GM19035 (cell line): ENCODE data around the gene PTK7.

Experiments used
- ATAC-seq: cut with Tn5 transposase; IDR thresholded peaks from one replicate; pipeline ENCODE4 v1.9.1; 2021; ENCODE audit not compliant: unreplicated experiment

The PTK7 gene

DNA sequence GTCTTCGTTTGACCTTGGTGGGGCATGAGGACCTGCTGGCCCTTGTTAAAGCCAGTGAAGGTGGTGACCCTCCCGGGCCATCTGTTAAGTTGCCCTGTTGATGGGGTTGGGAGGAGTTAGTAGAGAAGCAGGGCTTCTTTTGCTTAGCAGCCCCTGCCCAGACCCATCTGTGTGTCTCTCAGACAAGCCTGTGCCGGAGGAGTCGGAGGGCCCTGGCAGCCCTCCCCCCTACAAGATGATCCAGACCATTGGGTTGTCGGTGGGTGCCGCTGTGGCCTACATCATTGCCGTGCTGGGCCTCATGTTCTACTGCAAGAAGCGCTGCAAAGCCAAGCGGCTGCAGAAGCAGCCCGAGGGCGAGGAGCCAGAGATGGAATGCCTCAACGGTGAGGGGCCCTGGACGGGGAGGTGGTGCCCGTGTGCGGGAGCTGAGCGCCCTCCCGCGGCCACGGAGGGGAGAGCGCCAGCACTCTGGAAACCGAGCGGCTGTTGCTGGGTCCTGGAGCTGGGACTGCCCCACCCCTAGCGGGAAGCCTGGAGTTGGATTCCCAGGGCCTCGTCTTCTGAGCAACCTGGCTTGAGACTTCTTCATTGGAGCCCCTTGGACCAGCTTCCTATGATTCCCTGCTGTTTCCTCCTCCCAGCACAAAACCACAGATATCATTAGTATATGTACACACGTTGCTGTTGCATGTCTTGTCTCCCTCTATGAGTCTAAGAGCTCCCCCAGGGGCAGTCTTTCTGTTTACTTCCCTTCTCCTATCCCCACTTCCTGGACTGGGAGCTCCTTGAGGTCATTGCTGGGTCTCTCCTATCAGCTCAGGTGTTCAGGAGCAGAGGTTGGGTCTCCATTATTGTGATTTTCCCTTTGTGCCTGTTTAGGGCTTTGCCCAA, 67.4 kb downstream of the PTK7 start:
- ATAC-seq: peak; percentile 74

DNA sequence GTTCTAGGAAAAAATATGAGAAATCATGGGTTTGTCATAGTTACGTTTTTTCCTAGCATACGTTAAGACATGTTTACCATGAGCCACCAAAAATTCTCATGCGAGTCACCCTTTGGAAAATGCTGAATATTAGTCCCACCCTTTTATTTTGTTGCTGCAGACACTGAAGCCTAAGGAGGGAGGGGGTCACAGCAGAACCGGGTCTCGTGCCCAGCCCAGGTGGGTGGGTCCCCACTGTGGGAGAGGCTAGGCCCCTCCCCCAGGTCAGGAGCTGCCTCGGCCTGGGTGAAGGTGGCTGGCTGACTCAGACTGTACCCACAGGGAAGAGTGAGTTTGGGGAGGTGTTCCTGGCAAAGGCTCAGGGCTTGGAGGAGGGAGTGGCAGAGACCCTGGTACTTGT, 68.8 kb downstream of the PTK7 start:
- ATAC-seq: no peak

- ATAC-seq: no peak
Observed at GRCh38 chr6:43146261-43146660, 70.1 kb downstream of the PTK7 start.

DNA sequence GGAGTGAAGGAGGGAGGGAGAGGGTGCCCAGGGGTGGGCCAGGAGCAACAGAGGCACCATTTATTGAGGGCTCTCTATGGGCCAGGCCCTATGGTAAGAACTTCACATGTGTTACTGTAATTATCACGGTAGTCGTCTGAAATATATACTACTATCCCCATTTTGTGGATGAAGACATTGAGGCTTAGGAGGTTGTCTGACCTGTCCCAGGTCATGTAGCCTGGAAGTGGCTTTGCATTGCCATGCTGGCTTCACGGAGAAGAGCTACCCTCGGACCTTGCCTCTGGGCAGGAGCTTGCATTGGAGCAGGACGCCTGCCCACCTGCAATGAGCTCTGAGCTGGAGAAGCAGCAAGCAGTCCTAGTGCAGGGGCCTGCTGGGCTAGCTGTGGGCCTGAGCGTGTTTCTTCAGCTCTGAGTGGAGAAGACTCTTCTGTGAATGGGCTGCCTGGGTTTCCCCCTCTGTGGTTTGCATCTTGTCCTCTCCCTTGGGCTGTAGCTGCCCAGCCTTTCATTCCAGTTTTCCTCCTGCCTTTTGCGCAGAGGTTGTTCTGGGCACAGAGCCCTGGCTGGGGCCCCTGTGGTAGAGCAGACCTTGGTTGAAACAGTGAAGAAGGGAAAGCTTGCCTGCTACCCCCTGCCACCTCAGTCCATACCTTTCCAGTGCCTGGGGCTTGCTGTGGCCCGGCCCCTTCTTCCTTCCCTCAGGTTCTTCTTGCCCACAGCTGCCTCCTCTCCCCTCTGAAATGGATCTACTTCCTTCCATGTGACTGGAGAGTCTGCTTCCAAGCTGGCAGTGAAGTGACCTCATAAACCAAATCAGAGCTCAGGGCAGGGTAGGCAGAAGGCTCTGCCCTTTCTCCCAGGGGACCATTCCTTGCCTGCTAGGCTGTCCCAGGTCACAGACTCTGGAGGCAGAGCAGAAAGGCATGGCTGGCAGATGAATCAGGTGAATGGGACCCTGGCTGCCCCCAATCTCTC, 70.9 kb downstream of the PTK7 start:
- no peak for ATAC-seq

- ATAC-seq: no peak
Observed at GRCh38 chr6:43147691-43148477, 71.8 kb downstream of the PTK7 start.

DNA sequence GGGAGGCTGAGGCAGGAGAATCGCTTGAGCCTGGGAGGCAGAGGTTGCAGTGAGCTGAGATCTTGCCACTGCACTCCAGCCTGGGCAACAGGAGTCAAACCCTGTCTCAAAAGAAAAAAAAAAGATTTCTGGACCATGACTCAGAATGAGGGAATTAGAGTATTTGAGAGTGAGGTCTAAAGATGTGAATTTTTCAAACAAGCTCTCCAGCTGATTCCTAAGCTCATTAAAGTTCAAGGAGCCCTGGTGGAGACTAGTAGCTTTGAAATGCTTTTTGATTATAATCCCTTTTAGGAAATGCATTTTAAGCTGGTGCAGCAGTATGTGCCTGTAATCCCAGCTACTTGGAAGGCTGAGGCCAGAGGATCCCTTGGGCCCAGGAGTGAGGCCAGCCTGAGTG, 73.2 kb downstream of the PTK7 start:
- no peak for ATAC-seq

GRCh38 chr6:43150051-43150751, 74.1 kb downstream of the PTK7 start:
- ATAC-seq: no peak

DNA sequence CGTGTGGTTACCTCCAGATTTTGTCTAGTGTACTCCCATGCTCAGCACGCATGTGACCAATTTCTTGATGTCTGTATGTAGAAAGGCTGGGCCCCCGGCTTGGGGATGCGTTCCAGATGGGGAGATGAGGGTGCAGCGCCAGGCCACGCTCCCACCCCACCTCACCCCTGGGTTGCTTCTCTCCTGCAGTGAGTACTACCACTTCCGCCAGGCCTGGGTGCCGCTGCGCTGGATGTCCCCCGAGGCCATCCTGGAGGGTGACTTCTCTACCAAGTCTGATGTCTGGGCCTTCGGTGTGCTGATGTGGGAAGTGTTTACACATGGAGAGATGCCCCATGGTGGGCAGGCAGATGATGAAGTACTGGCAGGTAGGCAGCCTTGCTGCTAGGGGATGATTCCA, 83.5 kb downstream of the PTK7 start:
- no peak for ATAC-seq

DNA sequence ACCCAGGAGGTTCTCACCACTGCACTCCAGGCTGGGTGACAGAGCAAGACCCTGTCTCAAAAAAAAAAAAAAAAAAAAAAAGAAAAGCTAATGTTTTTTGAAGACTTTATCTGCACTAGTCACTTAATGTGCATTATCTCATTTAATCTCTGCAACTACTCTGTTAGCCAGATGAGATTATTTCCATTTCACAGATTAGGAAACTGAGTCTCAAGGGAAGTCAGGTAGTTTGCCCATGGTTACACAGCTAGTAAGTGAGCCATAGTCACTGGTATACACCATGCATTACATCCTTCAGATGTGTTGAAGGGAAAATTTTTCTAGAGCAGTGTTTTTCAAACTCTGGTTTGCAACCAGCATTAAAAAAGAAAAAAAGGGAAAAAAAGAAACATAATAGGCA, 87.8 kb downstream of the PTK7 start:
- ATAC-seq: no peak

DNA sequence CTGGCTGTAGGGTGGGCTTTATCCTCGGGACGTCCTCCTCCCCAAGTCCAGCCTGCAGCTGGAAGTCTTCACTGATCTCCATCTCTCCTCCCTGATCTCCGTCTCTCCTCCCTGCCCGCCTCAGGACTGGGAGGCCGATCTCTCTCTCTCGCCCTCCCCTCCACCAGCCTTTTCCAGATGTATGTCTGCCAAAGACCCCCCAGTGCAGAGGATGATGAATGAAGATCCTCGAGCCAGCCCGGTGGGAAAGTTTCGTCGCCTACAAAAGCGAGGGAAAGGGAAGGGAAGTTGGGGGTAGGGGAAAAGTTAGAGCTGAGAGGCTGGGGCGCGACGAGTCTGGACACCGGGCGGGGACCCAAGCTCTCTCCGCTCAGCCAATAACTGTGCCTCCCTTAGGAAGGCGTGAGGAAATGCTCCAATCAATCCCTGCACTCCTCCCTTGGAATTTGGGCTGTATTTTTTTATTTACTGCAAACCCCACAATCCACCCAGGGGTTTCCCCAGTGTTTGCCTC, 94.4 kb downstream of the PTK7 start:
- no peak for ATAC-seq

DNA sequence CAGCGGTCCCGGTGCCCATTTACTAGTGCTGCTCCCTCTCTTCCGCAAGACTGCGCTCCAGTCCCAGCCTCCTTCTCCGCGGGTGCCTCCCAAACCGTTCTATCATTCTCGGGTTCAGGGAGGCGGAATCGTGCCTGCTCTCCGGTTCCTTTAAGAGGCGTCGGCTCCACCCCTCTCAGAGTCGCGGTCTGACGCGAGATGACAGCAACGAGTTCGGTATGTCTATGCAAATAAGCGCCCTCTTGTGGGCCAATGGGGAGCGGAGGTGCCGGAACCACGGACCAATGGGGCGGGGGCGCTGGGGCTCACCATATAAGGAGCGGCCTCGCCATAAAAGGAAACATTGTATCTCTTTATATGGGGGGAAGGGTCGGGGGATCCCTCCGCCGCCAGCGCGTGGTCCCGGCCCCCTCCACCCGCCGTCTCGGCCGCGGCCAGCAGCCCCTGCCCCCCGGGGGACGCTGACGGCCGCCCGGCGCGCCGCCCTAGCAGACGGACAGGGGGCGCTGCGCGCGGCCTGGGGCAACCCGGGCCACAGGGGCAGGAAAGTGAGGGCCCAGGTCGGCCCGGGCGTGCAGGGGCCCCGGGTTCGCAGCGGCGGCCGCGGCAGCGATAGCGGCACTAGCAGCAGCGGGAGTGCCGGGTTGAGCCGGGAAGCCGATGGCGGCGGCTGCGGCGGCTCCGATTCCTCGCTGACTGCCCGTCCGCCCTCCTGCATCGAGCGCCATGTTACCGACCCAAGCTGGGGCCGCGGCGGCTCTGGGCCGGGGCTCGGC, 95.0 kb downstream of the PTK7 start, which contains the start of gene SRF:
TSS of gene SRF (plus strand) at position 339 of the 776 bp plus-strand sequence. CDS start at position 727, 388 bp downstream.
- peak; percentile 60 for ATAC-seq

- no peak for ATAC-seq
Observed at GRCh38 chr6:43171707-43172103, 95.6 kb downstream of the PTK7 start.

DNA sequence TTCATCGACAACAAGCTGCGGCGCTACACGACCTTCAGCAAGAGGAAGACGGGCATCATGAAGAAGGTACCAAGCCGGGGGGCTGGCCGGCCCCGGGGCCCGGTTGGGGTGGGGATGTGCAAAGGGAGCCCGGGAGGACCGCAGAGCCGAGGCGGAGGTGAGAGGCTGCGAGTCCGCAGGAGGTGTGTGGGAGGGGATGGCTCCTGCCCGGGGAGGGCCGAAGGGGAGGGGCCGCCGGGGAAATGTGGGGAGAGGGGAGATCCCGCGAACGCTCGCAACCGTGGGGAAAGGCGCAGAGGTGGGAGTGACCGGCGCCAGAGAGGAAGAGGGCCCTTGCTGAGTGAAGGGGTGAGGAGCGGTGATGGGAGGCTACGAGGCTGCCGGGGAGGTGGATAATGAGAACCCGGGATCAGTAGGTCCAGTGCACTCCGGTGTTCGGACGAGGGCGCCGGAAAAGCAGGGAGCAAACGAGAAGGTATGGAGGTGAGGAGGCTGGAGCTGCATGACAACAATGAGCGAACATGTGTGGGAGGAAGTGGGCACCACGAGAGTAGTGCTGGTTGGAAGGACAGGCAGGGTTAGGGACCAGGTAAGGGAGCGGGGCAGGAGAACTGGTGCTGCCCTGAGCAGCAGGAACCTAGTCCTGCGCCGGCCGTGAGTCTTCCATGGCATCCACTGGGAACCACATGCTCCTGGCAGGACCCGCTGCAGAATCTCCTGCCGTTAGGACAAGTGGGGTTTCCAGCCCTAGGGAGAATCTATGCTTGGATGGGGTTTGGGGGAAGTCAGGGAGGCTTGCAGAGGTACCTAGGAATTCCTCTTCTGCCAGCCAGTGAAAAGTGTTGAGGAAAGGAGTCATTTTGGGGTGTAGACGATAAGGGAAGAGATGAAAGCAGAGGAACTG, 96.2 kb downstream of the PTK7 start:
- no peak for ATAC-seq

GRCh38 chr6:43173591-43174262, 97.6 kb downstream of the PTK7 start:
- ATAC-seq: no peak

DNA sequence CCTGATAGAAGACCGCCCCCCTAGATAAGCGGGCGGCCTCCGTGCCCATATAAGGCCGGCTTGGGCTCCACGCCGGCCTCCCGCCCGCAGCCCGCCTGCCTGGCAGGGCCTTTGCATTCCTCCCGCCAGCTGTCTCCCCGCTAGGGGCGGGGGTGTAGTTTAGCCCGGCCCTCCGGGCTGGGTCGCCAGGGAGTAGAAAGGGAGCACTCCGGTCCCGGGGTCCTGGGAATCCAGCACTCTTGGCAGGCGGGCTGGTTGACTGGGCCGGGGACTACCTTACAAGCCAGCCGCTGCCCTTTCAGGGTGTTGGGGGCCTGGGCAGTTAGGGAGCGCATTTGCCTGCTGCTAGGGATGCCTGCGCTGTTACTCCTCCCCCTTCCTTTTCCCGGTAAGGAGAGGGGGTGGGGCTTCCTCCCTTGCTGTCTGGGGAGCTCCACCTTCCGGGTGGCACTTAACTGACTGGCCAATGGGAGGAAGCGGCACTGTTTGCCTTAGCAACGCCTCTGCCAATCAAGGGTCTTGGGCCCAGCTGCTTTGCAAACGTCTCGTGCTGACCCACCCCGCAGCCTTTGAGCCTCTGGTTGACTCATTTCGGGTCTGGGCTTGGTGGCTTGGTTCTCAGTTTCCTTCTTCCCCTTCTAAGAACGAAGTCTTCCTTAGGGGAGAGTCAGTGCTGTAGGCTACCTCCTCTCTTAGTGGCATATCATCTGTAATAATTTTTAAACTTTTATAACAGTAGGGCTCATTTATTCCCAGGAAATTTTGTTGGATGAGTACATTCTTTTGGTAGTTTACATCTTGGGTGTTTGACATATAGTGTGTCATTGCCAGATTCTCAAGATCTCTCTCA, 98.4 kb downstream of the PTK7 start:
- ATAC-seq: peak; percentile 69

DNA sequence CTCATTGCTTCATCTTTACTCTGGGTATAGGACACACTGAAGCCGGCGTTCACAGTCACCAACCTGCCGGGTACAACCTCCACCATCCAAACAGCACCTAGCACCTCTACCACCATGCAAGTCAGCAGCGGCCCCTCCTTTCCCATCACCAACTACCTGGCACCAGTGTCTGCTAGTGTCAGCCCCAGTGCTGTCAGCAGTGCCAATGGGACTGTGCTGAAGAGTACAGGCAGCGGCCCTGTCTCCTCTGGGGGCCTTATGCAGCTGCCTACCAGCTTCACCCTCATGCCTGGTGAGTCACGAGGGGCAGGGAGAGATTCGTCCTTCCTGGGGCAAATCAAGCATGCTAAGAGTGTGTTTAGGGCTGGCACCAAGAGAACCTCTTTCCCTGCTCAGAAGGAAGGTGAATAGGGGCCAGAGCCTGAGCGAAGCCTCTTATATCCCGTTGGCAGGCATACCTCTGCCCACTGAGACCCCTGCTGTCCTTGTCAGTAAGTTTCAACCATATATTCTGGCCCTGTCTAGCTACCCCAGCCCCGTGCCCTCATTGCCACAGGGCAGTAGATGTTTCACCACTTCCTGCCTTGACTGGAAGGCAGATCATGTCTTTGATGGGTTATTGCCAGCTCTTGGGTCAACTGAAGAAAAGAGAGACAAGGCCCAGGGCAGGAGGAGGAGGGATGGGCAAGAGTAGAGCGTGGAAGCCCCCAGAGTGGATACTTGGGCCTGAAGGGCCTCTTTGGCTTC, 99.7 kb downstream of the PTK7 start:
- no peak for ATAC-seq
